Activated B cell treated with CpG ODN at 0.5 μM for 24 hours (primary cell): ENCODE data around the gene MYO5B. TPM values are rescaled to one million over a fixed set of nuclear protein-coding genes. Genes with fewer than 3 reads are reported as not detected.

Source experiments
- ATAC-seq: fragments of 200-7000 bp; cut with Tn5 transposase; one replicate; pipeline ENCODE4 v1.10.0; 2021; ENCODE audit warnings: low read depth, mild to moderate bottlenecking, moderate library complexity
- CTCF ChIA-PET: fragments of 350-600 bp; sonication (Branson Sonifier 250); formaldehyde crosslinking; loops from one replicate; lab custom pipeline; 2021; ENCODE audit warnings: antibody characterized with exemption; lab: Charles Lee
- POLR2A ChIA-PET: fragments of 350-600 bp; sonication (Branson Sonifier 250); formaldehyde crosslinking; loops from one replicate; lab custom pipeline; 2021; ENCODE audit warnings: antibody characterized with exemption; lab: Charles Lee
- DNase-seq: peaks from one replicate; pipeline ENCODE4 v3.0.0; 2022
- H3K27ac Mint-ChIP-seq: one replicate; pipeline ENCODE4 v1.8.0; 2020; ENCODE audit warnings: mixed read lengths
- H3K27me3 Mint-ChIP-seq: one replicate; pipeline ENCODE4 v1.8.0; 2021; ENCODE audit warnings: mixed read lengths
- H3K36me3 Mint-ChIP-seq: one replicate; pipeline ENCODE4 v1.8.0; 2021; ENCODE audit warnings: low read depth, mixed read lengths
- H3K4me1 Mint-ChIP-seq: one replicate; pipeline ENCODE4 v1.8.0; 2021; ENCODE audit warnings: mixed read lengths
- H3K4me3 Mint-ChIP-seq: one replicate; pipeline ENCODE4 v1.8.0; 2020; ENCODE audit warnings: mild to moderate bottlenecking, mixed read lengths
- H3K9me3 Mint-ChIP-seq: one replicate; pipeline ENCODE4 v1.8.0; 2020; ENCODE audit warnings: mixed read lengths
- CTCF ChIP-seq: fragments of 200-600 bp; IDR thresholded peaks from one replicate; pipeline ENCODE4 v1.8.0; 2022; ENCODE audit warnings: antibody characterized with exemption, mild to moderate bottlenecking
- intact Hi-C: fragments of 100-400 bp; cut with micrococcal nuclease; formaldehyde crosslinking; loops from one replicate; pipeline ENCODE4 v1.15.1; 2024
- total RNA-seq: library from RNA; stranded (reverse); gene quantifications from 2 replicates; pipeline ENCODE4 v1.2.3, GENCODE V29; 2022

The MYO5B gene
- total RNA-seq, 1 donor from 2014 or later: 0.49 TPM

GRCh38 chr18:49968644-49969309, 226.2 kb downstream of the MYO5B start:
- Mint-ChIP-seq H3K27me3 (peaks cover 6% of the 10 kb centered on the region), H3K4me1 (no peaks in the 10 kb centered on the region), H3K9me3 (no peaks in the 10 kb centered on the region), H3K36me3 (no peaks in the 10 kb centered on the region), H3K4me3 (no peak overlapping the region), H3K27ac (no peak overlapping the region)
- POLR2A ChIA-PET: no interaction called here
- no peak for ATAC-seq
- CTCF ChIA-PET: no interaction called here
- intact Hi-C loops: loop anchor here (5.0 kb wide), 1 partner anchor 1359 kb away; no protein-coding TSS in a partner anchor
- no peak for TF ChIP-seq CTCF
- DNase-seq: no peak

GRCh38 chr18:49967636-49968313, 227.2 kb downstream of the MYO5B start:
- no peaks in the 10 kb centered on the region for H3K36me3 Mint-ChIP-seq
- POLR2A ChIA-PET: no interaction called here
- CTCF ChIA-PET: no interaction called here
- no peaks in the 10 kb centered on the region for H3K9me3 Mint-ChIP-seq
- ATAC-seq (no peak), DNase-seq (no peak)
- peaks cover 6% of the 10 kb centered on the region for H3K27me3 Mint-ChIP-seq
- H3K4me3 Mint-ChIP-seq: no peak overlapping the region
- intact Hi-C loops: loop anchor here (5.0 kb wide), 1 partner anchor 1360 kb away; no protein-coding TSS in a partner anchor
- H3K27ac Mint-ChIP-seq: no peak overlapping the region
- H3K4me1 Mint-ChIP-seq: no peaks in the 10 kb centered on the region
- TF ChIP-seq CTCF: no peak

- H3K36me3 Mint-ChIP-seq: no peaks in the 10 kb centered on the region
- ATAC-seq: no peak
Measured at GRCh38 chr18:49967171-49967570, 227.8 kb downstream of the MYO5B start.

GRCh38 chr18:49966090-49966489, 228.9 kb downstream of the MYO5B start:
- no peak overlapping the region for H3K27ac Mint-ChIP-seq
- CTCF ChIA-PET: interaction anchor here (0.6 kb wide), 1 partner anchor 442 kb away, joined by 3 read pairs; no protein-coding TSS in a partner anchor
- no peaks in the 10 kb centered on the region for H3K9me3 Mint-ChIP-seq
- ATAC-seq (no peak), DNase-seq (no peak)
- H3K36me3 Mint-ChIP-seq: no peaks in the 10 kb centered on the region
- no peak for TF ChIP-seq CTCF
- intact Hi-C loops: loop anchor here (5.0 kb wide), 1 partner anchor 1361 kb away; no protein-coding TSS in a partner anchor
- POLR2A ChIA-PET: no interaction called here
- no peak overlapping the region for H3K4me3 Mint-ChIP-seq
- H3K4me1 Mint-ChIP-seq: no peaks in the 10 kb centered on the region
- peaks cover 4% of the 10 kb centered on the region for H3K27me3 Mint-ChIP-seq

More at GRCh38 chr18:49967171-49967570, 227.8 kb downstream of the MYO5B start:
- intact Hi-C loops: loop anchor here (5.0 kb wide), 1 partner anchor 1360 kb away; no protein-coding TSS in a partner anchor
- no peaks in the 10 kb centered on the region for H3K4me1 Mint-ChIP-seq
- ChIA-PET CTCF (interaction anchor here (0.7 kb wide), 1 partner anchor 11 kb away, joined by 3 read pairs; no protein-coding TSS in a partner anchor), POLR2A (no interaction called here)
- no peak overlapping the region for H3K27ac Mint-ChIP-seq
- no peak for DNase-seq
- TF ChIP-seq CTCF: no peak
- no peak overlapping the region for H3K4me3 Mint-ChIP-seq
- peaks cover 6% of the 10 kb centered on the region for H3K27me3 Mint-ChIP-seq
- H3K9me3 Mint-ChIP-seq: no peaks in the 10 kb centered on the region

GRCh38 chr18:49963217-49963616, 231.7 kb downstream of the MYO5B start:
- Mint-ChIP-seq H3K4me3 (no peak overlapping the region), H3K27me3 (peaks cover 13% of the 10 kb centered on the region), H3K4me1 (no peaks in the 10 kb centered on the region), H3K36me3 (no peaks in the 10 kb centered on the region), H3K9me3 (no peaks in the 10 kb centered on the region), H3K27ac (no peak overlapping the region)
- DNase-seq (no peak), ATAC-seq (no peak)
- POLR2A ChIA-PET: no interaction called here
- CTCF ChIA-PET: no interaction called here
- intact Hi-C loops: no loop called here
- no peak for TF ChIP-seq CTCF
